Fibroblast of peridontal ligament (primary cell): ENCODE measurements around the gene RBP5.

Experiments
- DNase-seq: peaks from one replicate; pipeline ENCODE4 v3.0.0-alpha.2; 2010; ENCODE audit errors: extremely low read depth

The RBP5 gene

DNA sequence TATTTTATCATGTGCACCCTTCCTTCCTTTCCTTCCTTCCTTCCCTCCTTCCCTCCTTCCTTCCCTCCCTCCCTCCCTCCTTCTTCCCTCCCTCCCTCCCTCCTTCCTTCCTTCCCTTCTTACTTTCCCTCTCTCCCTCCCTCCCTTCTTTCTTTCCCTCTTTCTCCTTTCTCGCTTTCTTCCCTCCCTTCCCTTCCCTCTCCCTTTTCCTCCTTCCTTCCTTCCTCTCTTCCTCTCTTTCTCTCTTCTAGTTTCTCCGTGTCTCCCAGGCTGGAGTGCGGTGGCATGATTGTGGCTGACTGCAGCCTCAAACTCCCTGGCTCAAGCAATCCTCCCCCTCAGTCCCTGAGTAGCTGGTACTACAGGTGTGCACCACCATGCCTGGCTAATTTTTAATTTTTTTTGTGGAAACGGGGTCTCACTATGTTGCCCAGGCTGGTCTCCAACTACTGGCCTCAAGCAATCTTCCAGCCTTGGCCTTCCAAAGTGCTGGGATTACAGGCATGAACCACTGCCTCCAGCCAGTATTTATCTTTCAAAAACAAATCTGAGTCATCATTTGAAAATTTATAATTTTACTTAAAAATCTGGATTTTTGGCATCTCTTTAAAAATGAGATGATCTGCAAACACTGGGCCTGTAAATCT is 27.5 kb downstream of the RBP5 start:
- DNase-seq, result peak; percentile 25

DNA sequence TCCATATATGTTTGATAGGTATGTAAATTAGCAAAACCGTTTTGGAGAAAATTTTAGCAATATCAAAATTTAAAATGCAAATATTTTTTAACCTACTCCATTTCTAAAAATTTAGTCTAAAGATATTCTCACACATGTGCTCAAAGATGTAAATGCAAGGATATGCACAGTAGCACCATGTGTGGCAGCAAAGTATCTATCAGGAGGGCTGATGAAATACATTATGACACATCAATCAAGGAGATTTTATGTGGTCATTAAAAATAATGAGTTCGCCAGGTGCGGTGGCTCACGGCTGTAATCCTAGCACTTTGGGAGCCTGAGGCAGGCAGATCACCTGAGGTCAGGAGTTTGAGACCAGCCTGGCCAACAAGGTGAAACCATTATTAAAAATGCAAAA is 28.4 kb downstream of the RBP5 start:
- no peak for DNase-seq

DNA sequence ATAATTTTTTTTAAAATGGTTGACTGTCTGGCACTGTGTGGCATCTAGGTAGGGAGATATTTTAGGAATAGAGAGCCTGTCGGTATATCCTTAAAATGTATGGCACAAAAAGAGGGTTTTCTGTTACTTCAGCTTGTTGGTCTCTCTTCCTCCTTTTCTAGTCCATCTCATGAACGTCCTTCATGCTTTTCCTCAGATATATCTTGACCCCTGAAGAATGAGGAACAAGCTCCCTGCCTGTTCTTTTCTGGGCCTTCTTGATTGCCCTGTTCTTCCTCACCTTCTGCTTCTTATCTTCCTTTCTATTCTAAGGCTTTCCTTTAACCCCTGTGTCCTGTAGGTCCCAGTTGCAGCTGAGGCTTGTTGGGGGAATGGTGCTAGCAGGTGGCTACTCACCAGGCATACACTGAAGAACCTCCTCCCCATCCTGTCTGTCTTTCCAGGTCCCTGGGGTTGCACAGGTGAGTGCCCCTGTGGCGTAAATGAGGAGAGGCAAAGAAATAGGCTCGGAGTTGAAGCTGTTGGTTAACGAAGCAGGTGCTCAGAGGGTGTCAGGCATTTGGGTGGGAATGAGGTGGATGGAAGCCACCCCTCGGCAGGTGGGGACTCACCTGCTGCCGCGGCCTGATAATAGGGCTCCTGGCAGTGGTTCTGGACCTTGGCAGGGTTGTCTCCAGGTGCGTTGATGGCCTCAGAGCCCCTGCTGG is 29.2 kb downstream of the RBP5 start:
- no peak for DNase-seq

DNA sequence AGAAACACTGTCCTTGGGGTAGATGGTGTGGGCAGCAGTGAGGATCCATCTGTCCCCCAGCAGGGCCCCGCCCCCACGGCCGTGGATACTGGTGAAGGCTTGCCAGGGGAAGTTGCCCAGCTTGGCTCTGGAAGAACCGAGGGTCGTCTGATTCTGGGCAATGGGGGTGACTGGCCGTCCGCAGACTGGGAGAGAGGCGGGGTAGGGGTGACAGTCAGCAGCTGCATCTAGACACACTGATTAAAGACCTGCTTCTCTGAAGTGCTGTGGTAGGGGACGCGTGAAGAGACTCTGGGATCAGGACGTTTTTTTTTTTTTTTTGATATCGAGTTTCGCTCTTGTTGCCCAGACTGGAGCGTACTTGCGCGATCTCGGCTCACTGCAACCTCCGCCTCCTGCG is 31.7 kb downstream of the RBP5 start:
- no peak for DNase-seq

DNA sequence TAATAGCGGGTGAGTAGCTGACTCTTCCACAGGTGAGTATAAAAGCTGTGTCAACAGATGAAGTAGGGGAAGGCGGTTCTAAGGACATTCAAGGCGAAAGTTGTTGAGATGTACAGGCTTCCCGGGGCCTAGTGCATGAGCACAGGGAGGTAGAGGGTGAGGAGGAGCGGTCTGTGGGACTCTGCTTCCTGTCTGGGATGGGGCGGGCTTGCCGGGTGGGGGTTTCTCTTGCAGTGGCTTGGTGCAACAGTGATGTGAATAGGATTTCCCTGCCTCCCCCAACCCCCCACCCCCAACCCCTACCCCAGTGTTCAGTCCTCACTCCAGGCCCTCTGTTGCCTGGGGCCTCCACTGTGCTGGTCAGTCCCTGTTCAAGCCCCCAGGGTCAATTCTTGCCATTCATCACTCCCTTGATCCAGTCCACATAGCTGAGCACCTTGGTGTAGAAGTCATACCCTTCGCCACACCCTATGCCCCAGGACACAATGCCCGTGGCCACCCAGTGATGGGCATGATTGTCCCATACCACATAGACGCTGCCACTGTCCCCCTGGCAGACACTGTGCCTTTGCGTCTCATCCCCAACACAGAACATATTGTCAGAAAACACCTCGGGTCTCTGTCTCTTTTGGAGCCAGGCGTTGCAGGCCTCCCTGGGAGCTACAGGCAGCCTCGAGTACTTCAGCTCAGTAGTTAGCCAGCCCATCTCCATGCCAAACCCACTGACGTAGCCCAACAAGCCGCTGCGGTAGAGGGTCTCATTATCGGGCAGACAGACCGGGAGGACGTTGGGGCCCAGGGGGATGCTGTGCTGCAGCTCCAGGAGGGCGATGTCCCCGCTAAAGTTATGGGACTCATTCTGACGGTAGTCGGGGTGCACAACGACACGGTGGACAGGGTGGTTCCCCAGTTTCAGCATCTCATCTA is 32.4 kb downstream of the RBP5 start:
- no peak for DNase-seq

DNA sequence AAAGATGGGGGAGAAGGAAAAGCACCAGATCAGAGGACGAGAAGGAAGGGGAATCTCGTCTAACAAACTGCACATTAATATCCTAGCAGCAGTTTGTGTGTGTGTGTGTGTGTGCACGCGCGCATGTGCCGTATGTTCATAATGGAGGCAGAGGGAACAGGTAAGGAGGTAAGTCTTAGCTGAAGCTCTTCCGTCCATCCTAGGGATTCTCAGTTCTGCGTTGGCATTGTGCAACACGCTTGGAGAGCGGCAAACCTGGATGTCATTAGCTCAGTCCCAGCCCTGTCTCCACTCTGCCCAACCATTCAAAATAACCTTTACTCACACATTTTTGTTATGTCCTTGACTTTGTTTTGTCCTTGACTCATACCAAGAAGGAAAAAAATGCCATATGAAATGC is 34.8 kb downstream of the RBP5 start:
- DNase-seq, result peak; percentile 70

DNA sequence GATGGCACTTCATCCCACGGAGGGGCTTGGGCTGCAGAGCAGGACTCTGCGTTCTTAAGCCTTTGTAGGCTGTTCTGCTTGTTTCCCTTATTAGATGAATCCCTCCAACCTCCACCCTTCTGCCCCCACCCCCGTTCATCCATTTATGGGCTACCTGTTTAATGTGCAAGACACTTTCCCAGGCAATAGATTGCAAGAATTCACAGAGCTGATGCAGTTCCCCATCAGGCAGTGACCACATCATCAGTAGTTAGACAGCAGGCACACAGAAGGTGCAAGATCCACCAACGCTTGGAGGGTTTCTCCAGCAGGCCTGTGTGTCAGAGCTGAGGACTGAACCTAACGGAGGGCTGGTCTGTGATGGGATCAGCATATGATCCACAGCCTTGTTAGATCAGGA is 35.2 kb downstream of the RBP5 start:
- DNase-seq, result no peak

DNA sequence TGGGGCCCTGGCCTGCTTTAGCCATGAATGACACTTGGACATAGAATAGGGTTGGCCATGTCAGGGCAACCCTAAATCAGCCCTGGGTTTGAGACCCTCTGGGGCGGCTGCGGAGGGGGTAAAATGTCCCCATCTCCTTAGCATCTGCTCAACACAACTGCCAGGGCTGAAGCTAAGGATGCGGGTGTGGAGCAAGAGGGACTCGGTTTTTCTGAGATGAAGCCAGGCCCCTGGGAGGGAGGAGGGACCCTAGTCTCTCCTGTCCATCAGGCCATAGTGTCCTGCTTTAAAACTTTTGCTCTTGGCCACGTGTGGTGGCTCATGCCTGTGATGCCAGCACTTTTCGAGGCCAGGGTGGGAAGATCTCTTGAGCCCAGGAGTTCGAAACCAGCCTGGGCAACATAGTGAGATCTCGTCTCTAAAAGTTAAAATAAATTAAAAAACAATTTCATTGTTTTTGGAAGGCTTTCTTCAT is 35.7 kb downstream of the RBP5 start:
- no peak for DNase-seq

DNA sequence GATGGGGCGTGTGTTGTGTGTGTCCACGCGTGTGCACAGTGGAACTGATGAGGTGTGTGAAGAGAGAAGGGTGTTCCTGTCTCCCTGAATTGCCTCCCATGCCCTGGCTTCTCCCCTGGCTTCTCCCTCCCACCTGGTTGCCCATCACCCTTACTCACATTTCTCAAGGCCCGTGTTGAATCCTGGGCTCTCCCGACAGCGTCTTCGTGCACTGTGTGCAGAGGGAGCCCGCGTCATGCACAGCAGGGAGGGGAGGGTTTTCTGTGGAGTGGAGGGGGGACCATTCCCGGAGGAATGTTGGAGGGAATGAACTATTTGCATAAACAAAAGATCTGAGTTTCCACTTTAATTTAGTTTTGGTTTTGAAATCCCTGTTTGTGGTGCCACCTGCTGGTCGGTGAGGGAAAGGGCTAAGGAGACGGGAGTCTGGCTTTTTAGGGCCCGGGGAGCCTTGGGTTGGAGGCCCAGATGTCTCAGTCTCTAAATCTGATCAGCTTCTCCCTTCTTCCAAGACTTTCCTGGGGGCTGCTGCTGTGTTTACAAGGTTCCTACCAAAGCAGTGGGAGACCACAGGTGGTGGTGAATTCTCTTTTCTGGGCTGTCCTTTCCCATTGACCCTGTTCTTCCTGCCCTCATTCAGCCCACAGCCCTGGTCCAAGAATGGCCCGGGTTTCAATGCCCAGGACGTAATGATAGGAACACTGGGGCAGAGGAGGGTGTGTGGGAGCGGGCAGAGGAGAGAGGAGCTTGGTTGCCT is 36.3 kb downstream of the RBP5 start, which contains the start of gene C1R:
TSS of gene C1R (minus strand) at position 217 of the 757 bp plus-strand sequence. CDS start at position 160, 57 bp downstream.
- peak; percentile 97 for DNase-seq

DNA sequence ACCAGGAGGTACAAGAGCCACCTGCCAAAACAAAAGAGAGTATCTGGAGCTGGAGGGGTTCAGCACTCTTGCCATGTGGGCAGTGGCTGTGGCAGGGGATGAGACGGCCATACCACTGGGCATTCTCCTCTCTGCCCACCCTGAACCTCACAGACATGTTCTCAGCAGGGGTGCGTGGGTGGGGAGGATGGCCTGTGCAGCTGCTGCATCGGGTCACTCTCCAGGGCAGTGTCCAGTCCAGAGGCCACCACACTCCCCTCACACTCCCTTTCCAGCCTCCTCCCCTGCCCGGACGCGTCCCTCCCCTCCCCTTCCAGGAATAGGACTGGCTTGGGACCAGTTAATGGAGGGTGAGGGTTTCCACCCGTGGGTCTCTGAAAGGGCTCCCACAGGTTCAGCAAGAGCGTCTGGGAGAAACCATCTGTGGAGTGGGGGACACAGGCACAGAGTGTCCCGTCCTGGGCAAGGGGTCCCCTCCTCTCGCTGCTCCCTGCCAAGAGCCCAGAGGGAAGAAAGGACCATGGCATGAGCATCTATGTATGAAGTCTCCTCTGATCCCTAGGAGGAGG is 36.9 kb downstream of the RBP5 start:
- no peak for DNase-seq

DNA sequence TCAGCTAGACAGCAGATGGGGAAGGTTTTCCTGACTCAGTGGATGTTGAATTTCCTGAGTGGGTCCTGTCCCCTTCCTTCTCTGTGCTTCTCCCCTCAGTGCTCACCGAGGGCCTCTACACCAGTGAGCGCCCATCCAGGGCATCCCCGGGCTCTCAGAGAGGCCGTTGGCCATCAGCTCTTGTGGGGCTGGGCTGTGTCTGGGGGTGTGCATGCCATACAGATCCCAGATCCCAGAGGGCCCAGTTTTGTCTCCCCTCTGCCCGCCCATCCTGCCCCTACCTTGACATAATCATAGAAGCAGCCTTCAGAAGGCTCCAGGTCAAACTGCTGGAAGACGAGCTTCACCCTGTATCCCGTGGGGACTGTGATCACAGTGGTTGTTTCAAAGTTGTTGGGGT is 37.5 kb downstream of the RBP5 start:
- no peak for DNase-seq

DNA sequence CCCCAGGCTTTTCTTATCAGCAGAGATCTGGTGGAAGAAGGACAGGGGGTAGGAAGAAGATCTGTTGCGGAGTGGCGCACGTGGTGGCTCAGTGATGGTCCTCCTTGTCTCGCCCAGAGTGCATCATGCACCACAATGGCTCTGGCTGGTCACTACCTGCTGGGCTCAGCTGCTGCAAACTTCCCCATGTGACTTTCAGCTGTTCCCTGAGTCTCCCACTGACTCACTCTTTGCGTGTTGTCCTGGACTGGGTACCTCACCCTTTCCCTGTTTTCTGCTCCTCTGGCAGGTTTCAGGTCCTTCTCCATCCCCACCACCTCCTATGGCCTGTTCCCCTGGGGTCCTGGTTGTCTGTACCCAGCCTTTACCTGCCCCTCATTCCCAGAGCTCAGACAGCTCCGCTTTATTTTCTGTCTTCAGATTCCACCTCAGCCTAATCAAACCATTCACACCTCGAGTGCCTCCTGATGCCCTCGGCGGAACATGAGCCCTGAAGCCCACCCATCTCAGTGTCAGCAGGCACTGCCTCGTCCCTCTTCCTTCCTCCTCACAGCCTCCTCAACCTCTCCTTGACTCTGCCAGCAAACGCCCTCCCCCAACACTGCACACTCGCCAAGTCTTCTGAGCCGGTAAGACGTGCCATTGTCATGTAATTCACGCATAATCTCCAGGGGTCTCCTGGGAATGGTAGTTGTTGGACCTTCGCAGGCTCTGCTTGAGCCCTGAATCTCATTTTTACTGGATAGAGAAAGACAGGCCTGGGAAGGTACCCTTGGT is 38.3 kb downstream of the RBP5 start:
- no peak for DNase-seq

DNA sequence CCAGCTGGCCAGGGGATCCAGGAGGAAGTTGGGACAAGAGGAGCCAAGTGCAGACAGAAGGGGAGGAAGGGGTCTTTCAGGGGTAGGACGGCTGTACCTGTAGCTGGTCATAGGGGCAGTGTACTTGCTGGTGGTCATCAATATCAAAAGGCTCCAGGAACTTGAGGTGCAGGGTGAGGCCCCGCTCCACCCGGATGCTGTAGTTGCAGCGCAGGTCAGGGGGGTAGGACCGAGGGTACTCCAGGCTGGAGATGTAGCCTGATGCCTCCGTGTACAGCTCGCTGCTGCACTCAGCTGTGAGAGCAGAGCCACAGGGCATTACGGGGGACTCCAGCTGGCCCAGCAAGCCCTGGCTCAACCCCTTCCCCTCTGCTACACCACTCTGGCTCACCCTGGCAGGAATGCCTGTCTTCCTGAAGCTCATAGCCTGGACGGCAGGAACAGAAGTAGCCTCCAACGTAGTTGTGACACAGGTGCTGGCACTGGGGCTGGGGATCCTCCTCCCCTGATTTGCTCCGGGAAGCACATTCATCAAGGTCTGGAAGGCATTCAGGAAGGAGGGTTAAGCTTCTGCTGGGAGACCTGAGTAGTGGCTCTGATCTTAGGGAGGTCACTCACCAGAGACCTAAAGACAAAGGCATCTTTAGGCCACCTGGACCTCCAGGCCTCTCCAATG is 39.4 kb downstream of the RBP5 start:
- DNase-seq, result no peak

DNA sequence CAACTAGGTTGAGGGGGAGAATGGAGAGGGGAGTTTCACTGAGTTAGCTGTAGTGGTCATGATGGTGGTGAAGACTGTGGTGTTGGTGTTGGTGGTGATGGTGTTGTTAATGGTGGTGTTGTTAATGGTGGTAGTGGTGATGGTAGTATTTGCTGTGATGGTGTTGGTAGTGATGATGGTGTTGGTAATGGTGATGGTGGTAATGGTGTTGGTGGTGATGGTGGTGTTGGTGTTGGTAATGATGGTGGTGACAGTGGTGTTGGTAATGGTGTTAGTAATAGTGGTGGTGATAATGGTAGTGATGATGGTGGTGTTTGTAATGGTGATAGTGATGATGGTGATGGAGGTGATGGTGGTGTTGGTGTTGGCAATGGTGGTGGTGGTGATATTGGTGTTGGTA is 45.6 kb downstream of the RBP5 start:
- no peak for DNase-seq

DNA sequence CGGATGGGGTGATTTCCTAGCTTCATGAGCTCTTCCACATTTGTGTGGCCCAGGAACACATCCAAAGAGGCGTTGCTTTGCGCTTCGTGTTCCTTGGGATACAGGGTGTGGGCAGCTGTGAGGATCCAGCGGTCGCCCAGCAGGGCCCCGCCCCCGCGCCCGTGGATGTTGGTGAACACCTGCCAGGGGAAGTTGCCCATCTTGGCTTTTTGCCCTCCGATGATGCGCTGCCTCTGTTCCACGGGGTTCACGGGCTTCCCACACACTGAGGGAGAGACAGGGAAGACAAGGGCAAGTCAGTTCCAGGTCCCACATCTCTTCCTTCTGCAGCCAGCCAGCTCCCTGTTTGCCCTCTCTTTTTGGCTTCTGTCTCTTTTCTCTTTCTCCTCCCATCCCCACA is 47.7 kb downstream of the RBP5 start:
- DNase-seq, result no peak

DNA sequence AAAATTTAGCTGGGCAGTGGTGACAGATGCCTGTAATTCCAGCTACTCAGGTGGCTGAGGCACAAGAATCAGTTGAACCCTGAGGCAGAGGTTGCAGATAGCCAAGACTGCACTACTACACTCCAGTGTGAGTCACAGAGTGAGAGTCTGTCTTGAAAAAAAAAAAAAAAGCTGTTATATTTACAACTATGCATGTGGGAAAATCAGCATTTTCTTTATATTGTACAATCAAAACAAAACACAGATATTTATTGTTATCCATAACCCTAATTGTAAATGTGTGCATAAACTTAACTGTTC is 48.9 kb downstream of the RBP5 start:
- DNase-seq, result peak; percentile 54

DNA sequence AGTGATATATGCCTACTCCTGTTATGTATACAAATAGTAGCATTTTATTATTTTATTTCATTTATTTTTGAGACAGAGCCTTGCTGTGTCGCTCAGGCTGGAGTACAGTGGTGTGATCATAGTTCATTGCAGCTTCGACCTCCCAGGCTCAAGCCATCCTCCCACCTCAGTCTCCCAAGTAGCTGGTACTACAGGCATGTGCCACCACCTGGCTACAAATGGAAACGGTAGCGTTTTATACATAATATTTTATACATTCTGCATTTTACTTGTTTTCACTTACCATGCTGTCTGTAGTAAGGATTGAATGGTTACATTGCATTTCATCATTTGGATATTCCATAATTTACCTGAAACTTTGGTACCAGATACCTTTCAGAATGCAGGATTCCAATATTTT is 50.5 kb downstream of the RBP5 start:
- no peak for DNase-seq

DNA sequence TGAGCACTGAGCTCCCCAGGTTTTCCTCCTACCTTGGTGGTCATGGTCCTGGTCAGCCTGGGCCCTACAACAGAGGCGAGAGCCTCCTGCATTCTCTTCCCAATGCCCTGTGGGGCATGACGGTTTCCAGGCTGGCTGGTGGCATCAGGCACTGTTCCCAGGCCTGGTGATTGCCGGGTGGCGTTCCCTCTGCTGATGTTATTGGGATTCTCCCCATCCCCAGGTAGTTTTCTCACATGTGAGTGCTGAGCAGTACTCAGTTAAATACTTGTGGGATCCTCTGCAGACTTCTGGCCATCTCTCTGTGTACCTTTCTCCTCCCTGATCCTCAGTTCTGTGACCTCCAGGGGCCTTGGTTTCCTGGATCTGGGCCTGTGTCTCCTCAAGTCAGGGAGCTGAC is 52.2 kb downstream of the RBP5 start:
- DNase-seq, result no peak

DNA sequence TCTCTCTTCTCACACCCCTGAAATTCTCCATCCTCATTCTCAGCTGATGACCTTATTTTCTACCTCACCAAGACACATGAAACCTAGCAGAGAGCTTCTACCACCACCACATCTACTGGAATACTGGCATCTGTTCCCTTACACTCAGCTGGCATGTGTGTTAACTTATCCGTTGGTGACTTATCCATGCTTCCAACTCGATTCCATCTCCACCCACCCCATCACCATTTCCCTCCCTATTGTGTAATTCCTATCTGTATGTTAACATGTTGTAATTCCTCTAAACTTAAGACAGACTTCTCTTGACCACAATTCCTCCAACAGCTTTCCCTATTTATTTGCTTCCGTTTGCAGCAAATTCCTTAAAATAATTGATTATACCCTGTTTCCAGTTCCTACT is 52.8 kb downstream of the RBP5 start:
- peak; percentile 96 for DNase-seq

DNA sequence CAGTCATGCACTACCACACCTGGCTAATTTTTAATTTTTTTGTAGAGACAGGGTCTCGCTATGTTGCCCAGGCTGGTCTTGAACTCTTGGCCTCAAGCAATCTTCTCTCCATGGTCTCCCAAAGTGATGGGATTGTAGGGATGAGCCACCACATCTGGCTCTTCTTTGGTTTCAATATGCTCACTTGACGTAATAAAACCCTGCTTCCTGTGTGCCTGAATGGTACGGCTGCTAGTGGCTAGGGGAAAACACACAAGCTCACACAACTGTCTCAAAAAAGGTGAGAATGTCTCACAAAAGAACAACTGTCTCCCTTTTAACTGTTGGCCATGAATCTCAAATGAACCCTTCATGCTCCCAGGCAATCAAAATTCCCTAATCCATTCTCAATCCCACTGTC is 53.2 kb downstream of the RBP5 start:
- no peak for DNase-seq
